Body of pancreas (tissue), 4 donors: Measurements from ENCODE around the gene INKA1. TPM values are rescaled to one million over a fixed set of nuclear protein-coding genes. Genes with fewer than 3 reads are reported as not detected.

ENCODE experiments used
- ATAC-seq: fragments of 150-250 bp; one replicate; pipeline ENCODE4 v1.9.1; 2016
- DNase-seq, 4 donors: peaks; one replicate each; pipeline ENCODE4 v3.0.0-alpha.2; 2019
- H3K27ac ChIP-seq, 4 donors: fragments of 200-600 bp; sonication (generic); 1 replicate in 3 of 4; 2 replicates in 1 of 4; pipeline versions ENCODE4 v1.5.1 to v1.6.1; 2016 to 2019; ENCODE audit warnings: mild to moderate bottlenecking in 1 of 4, mixed read lengths in 1 of 4, moderate library complexity in 1 of 4
- H3K27me3 ChIP-seq, 2 donors: fragments of 200-600 bp; sonication (generic); one replicate each; pipeline ENCODE4 v1.6.0; 2016; ENCODE audit warnings: mild to moderate bottlenecking in 1 of 2
- H3K36me3 ChIP-seq, 2 donors: fragments of 200-600 bp; sonication (generic); replicated peaks in 1 of 2; 2 replicates each; pipeline ENCODE4 v1.5.1; 2016; ENCODE audit warnings: low read depth in 2 of 2; ENCODE audit not compliant: insufficient read depth in 1 of 2
- H3K4me1 ChIP-seq: fragments of 200-600 bp; sonication (generic); one replicate; pipeline ENCODE4 v1.6.0; 2016
- H3K4me3 ChIP-seq, 2 donors: fragments of 200-600 bp; sonication (generic); 1 replicate in 1 of 2; 2 replicates in 1 of 2; pipeline ENCODE4 v1.5.1; 2016 to 2019
- H3K9me3 ChIP-seq, 3 donors: fragments of 200-600 bp; sonication (generic); 1 replicate in 2 of 3; 2 replicates in 1 of 3; pipeline ENCODE4 v1.5.1; 2016
- POLR2A ChIP-seq, 3 donors: fragments of 450-650 bp; IDR thresholded peaks; one replicate each; pipeline ENCODE4 v1.6.1; 2016; ENCODE audit warnings: antibody characterized with exemption in 3 of 3, mild to moderate bottlenecking in 2 of 3
- WGBS, 2 donors: methylation state at CpG; one replicate each; pipeline ENCODE4 v1.1.5; 2017; 5-methylcytosine and 5-hydroxymethylcytosine counted together
- intact Hi-C: fragments of 100-400 bp; cut with DNase I; formaldehyde crosslinking; loops from one replicate; pipeline ENCODE4 v1.15.1; 2023
- total RNA-seq, 2 donors: library from RNA; depleted of rRNA; stranded (reverse); fragments of >200 nt; gene quantifications; one replicate each; pipeline ENCODE4 v1.1.0, GENCODE V29; 2016
- TF ChIP-seq, protein P1 (sequence below), 7 experiments: fragments of 450-650 bp in 4 of 7; fragments of 200-600 bp in 3 of 7; sonication (generic) in 3 of 7; IDR thresholded peaks; one replicate each; pipeline ENCODE4 v1.5.1; 2016 to 2019; ENCODE audit warnings: antibody characterized with exemption in 7 of 7

INKA1 gene
- total RNA-seq: 1 to 10 TPM in 1 of 2 donors, not detected in 1; 2.6 TPM

DNA sequence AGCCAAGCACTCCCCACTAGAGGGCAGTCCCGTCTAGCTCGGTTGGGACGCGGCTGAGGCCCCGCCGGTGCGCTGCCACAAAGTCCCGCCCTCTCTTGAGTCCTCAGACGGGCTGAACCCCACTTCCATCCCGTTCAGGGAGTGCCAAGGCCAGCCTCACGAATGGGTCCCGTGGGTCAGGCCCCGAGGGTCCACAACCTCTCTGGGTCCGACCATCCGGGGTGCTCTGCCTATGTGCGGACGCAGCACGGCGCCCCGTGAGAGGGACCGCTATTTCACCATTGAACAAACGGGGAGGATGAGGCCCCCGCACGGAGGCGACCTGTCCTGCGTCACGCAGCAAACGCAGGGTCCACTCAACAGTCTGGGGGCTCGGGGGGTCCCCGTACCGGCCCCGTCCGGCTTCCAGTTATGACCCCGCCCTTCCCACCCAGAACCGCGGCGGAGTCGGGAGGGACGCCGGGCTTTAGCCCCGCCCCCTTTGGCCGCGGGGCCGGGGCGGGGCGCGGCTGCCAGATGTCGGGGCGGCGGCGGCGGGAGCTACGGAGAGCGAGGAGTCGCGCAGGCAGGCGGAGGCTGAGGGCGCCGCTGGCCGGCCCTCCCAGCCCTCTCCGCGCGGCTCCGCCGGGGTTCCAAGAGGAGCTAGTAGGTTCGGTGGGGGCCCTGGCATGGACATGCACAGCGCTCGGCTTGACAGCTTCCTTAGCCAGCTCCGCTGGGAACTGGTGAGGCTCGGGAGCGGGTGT is at the start of gene INKA1:
Gene INKA1 (plus strand): TSS at position 543 of the 746 bp plus-strand sequence. CDS start 132 bp downstream, at position 675.
- Histone ChIP-seq H3K4me1 (peaks cover 49% of the 10 kb centered on the region), H3K36me3 (no peaks in the 10 kb centered on the region), H3K9me3 (no peaks in the 10 kb centered on the region), H3K27me3 (no peaks in the 10 kb centered on the region), H3K27ac (peak within 1 kb of the TSS; percentile 47 to 75 (median 60)), H3K4me3 (peak within 1 kb of the TSS; percentile 78 to 86)
- intact Hi-C loops: loop anchor here (5.0 kb wide), 1 partner anchor 39 kb away; no protein-coding TSS in a partner anchor
- TF ChIP-seq, protein P1, sequence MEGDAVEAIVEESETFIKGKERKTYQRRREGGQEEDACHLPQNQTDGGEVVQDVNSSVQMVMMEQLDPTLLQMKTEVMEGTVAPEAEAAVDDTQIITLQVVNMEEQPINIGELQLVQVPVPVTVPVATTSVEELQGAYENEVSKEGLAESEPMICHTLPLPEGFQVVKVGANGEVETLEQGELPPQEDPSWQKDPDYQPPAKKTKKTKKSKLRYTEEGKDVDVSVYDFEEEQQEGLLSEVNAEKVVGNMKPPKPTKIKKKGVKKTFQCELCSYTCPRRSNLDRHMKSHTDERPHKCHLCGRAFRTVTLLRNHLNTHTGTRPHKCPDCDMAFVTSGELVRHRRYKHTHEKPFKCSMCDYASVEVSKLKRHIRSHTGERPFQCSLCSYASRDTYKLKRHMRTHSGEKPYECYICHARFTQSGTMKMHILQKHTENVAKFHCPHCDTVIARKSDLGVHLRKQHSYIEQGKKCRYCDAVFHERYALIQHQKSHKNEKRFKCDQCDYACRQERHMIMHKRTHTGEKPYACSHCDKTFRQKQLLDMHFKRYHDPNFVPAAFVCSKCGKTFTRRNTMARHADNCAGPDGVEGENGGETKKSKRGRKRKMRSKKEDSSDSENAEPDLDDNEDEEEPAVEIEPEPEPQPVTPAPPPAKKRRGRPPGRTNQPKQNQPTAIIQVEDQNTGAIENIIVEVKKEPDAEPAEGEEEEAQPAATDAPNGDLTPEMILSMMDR (IDR thresholded peaks at IDR 0.05): peak; percentile 78 to 95 (median 92)
- TF ChIP-seq POLR2A (IDR thresholded peaks at IDR 0.05): peak in 2 of 3 donors; percentile 33 to 37
- peak; percentile 84 for ATAC-seq
- DNase-seq: peak; percentile 90 to 92 (median 90)
- 0% methylated on average over 67 of the region's 71 CpGs; no CpG with 5 or more reads in 1 of the 2 donors for WGBS, 2 donors

DNA sequence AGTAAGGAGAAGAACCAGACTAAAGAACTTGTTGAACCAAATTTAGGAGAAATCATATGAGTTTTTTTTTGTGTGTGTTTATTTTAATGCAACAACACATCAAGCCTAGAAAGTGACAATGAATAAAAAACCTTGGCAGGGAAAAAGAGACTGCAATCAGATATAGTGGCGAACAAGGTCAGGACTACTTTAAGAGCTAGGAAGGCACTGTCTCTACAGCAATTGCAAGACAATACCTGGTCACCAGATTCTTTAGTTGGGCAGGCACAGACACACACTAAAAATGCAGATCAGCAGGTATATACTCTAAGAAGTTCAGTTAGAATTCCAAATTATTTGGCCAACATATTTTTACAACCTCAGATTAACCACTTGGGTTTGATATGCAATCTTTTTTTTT is 48.5 kb upstream of the INKA1 start:
- DNase-seq: no peak
- Histone ChIP-seq H3K27ac (no peak overlapping the region), H3K4me1 (peaks cover 35% of the 10 kb centered on the region), H3K36me3 (no peaks in the 10 kb centered on the region), H3K27me3 (no peaks in the 10 kb centered on the region), H3K4me3 (no peak overlapping the region), H3K9me3 (no peaks in the 10 kb centered on the region)
- intact Hi-C loops: no loop called here
- no peak for ATAC-seq
- TF ChIP-seq POLR2A (IDR thresholded peaks at IDR 0.05): no peak
- TF ChIP-seq, protein P1 (IDR thresholded peaks at IDR 0.05): no peak
- WGBS, 2 donors: 50 to 65% methylated on average over 1 of the region's 1 CpG

DNA sequence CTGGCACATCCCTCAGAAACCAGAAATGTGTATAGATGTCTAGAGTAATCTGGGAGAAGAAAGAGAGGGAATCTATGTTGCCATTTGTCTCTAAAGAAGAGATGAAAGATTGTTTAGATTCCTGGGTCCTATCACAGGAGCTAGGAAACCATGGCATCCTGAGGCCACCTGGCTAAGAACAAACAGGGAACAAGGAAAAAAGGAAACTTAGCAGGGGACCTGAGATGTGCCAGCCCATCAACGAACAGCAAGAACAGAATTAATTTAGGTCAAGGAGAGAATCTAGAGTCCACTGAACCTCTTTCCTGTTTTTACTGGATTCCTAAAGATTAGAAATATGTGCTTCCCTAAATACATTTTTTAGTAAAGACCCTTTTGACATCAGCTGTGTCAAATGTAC is 47.0 kb upstream of the INKA1 start:
- H3K4me1 ChIP-seq: peaks cover 36% of the 10 kb centered on the region
- H3K27me3 ChIP-seq: no peaks in the 10 kb centered on the region
- 39 to 50% methylated on average over 1 of the region's 1 CpG for WGBS, 2 donors
- DNase-seq (no peak), ATAC-seq (no peak)
- H3K36me3 ChIP-seq: no peaks in the 10 kb centered on the region
- no peaks in the 10 kb centered on the region for H3K9me3 ChIP-seq
- no peak overlapping the region for H3K4me3 ChIP-seq
- H3K27ac ChIP-seq: no peak overlapping the region
- intact Hi-C loops: no loop called here
- TF ChIP-seq POLR2A (IDR thresholded peaks at IDR 0.05): no peak
- TF ChIP-seq, protein P1 (IDR thresholded peaks at IDR 0.05): no peak

DNA sequence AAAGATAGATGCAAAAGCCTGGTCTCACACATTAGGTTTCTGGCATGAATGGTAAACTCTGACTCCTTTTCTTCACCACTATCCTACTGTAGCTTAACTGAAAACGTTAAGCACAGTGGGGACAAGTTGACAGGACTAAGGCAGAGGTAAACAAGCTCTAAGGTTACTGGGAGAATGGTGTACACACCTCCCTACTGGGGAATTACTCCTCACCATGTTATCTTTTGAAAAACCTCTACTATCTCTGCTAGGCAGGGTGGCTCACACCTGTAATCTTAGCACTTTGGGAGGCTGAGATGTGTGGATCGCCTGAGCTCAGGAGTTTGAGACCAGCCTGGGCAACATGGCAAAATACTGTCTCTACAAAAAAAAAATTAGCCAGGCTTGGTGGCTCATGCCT is 45.9 kb upstream of the INKA1 start:
- Histone ChIP-seq H3K4me1 (peaks cover 36% of the 10 kb centered on the region), H3K27ac (no peak overlapping the region), H3K9me3 (no peaks in the 10 kb centered on the region), H3K36me3 (no peaks in the 10 kb centered on the region), H3K27me3 (no peaks in the 10 kb centered on the region), H3K4me3 (no peak overlapping the region)
- ATAC-seq (no peak), DNase-seq (no peak)
- TF ChIP-seq POLR2A (IDR thresholded peaks at IDR 0.05): no peak
- TF ChIP-seq, protein P1 (IDR thresholded peaks at IDR 0.05): no peak
- intact Hi-C loops: no loop called here
- 62 to 68% methylated on average over 2 of the region's 2 CpGs for WGBS, 2 donors
